Body of pancreas (tissue), 4 donors: ENCODE measurements around the gene CERT1. TPM values are rescaled to one million over a fixed set of nuclear protein-coding genes. Genes with fewer than 3 reads are reported as not detected.

Experiments
- ATAC-seq: fragments of 150-250 bp; one replicate; pipeline ENCODE4 v1.9.1; 2016
- DNase-seq, 4 donors: peaks; one replicate each; pipeline ENCODE4 v3.0.0-alpha.2; 2019
- H3K27ac ChIP-seq, 4 donors: fragments of 200-600 bp; sonication (generic); 1 replicate in 3 of 4; 2 replicates in 1 of 4; pipeline versions ENCODE4 v1.5.1 to v1.6.1; 2016 to 2019; ENCODE audit warnings: mild to moderate bottlenecking in 1 of 4, mixed read lengths in 1 of 4, moderate library complexity in 1 of 4
- H3K27me3 ChIP-seq, 2 donors: fragments of 200-600 bp; sonication (generic); one replicate each; pipeline ENCODE4 v1.6.0; 2016; ENCODE audit warnings: mild to moderate bottlenecking in 1 of 2
- H3K36me3 ChIP-seq, 2 donors: fragments of 200-600 bp; sonication (generic); replicated peaks in 1 of 2; 2 replicates each; pipeline ENCODE4 v1.5.1; 2016; ENCODE audit warnings: low read depth in 2 of 2; ENCODE audit not compliant: insufficient read depth in 1 of 2
- H3K4me1 ChIP-seq: fragments of 200-600 bp; sonication (generic); one replicate; pipeline ENCODE4 v1.6.0; 2016
- H3K4me3 ChIP-seq, 2 donors: fragments of 200-600 bp; sonication (generic); 1 replicate in 1 of 2; 2 replicates in 1 of 2; pipeline ENCODE4 v1.5.1; 2016 to 2019
- H3K9me3 ChIP-seq, 3 donors: fragments of 200-600 bp; sonication (generic); 1 replicate in 2 of 3; 2 replicates in 1 of 3; pipeline ENCODE4 v1.5.1; 2016
- CTCF ChIP-seq, 7 experiments: fragments of 450-650 bp in 4 of 7; fragments of 200-600 bp in 3 of 7; sonication (generic) in 3 of 7; IDR thresholded peaks; one replicate each; pipeline ENCODE4 v1.5.1; 2016 to 2019; ENCODE audit warnings: antibody characterized with exemption in 7 of 7
- POLR2A ChIP-seq, 3 donors: fragments of 450-650 bp; IDR thresholded peaks; one replicate each; pipeline ENCODE4 v1.6.1; 2016; ENCODE audit warnings: antibody characterized with exemption in 3 of 3, mild to moderate bottlenecking in 2 of 3
- WGBS, 2 donors: methylation state at CpG; one replicate each; pipeline ENCODE4 v1.1.5; 2017; 5-methylcytosine and 5-hydroxymethylcytosine counted together
- intact Hi-C: fragments of 100-400 bp; cut with DNase I; formaldehyde crosslinking; loops from one replicate; pipeline ENCODE4 v1.15.1; 2023
- total RNA-seq, 2 donors: library from RNA; depleted of rRNA; stranded (reverse); fragments of >200 nt; gene quantifications; one replicate each; pipeline ENCODE4 v1.1.0, GENCODE V29; 2016

The CERT1 gene
- total RNA-seq, 2 donors from 2014 or later, result 17.8 to 19.5 TPM

GRCh38 chr5:75439276-75439675, 72.2 kb downstream of the CERT1 start:
- no peak for DNase-seq
- H3K27me3 ChIP-seq, result no peaks in the 10 kb centered on the region
- no peaks in the 10 kb centered on the region for H3K9me3 ChIP-seq
- intact Hi-C loops, result no loop called here
- TF ChIP-seq POLR2A (IDR thresholded peaks at IDR 0.05) (no peak), CTCF (IDR thresholded peaks at IDR 0.05) (no peak)
- no peak for ATAC-seq
- H3K27ac ChIP-seq, result no peak overlapping the region
- H3K4me1 ChIP-seq, result no peaks in the 10 kb centered on the region
- WGBS, 2 donors, result 75 to 78% methylated on average over 2 of the region's 2 CpGs
- no peaks in the 10 kb centered on the region for H3K36me3 ChIP-seq
- H3K4me3 ChIP-seq, result no peak overlapping the region

- Histone ChIP-seq H3K27me3 (no peaks in the 10 kb centered on the region), H3K9me3 (no peaks in the 10 kb centered on the region), H3K4me3 (no peak overlapping the region), H3K4me1 (no peaks in the 10 kb centered on the region), H3K27ac (no peak overlapping the region), H3K36me3 (no peaks in the 10 kb centered on the region)
- intact Hi-C loops, result no loop called here
- DNase-seq (no peak), ATAC-seq (no peak)
- WGBS, 2 donors, result 43 to 44% methylated on average over 2 of the region's 2 CpGs
- TF ChIP-seq CTCF (IDR thresholded peaks at IDR 0.05), result peak in 1 of 7 experiments; percentile 8
- TF ChIP-seq POLR2A (IDR thresholded peaks at IDR 0.05), result no peak
Measured at GRCh38 chr5:75438722-75439121, 72.7 kb downstream of the CERT1 start.

- intact Hi-C loops, result no loop called here
- DNase-seq, result no peak
- TF ChIP-seq CTCF (IDR thresholded peaks at IDR 0.05) (no peak), POLR2A (IDR thresholded peaks at IDR 0.05) (no peak)
- H3K36me3 ChIP-seq, result no peaks in the 10 kb centered on the region
- no peaks in the 10 kb centered on the region for H3K4me1 ChIP-seq
- no peak for ATAC-seq
- H3K27me3 ChIP-seq, result no peaks in the 10 kb centered on the region
- no peak overlapping the region for H3K4me3 ChIP-seq
- no peak overlapping the region for H3K27ac ChIP-seq
- H3K9me3 ChIP-seq, result no peaks in the 10 kb centered on the region
Measured at GRCh38 chr5:75435096-75435495, 76.3 kb downstream of the CERT1 start.

- H3K9me3 ChIP-seq, result no peaks in the 10 kb centered on the region
- DNase-seq (no peak), ATAC-seq (no peak)
- no peaks in the 10 kb centered on the region for H3K36me3 ChIP-seq
- no peak for TF ChIP-seq POLR2A (IDR thresholded peaks at IDR 0.05)
- TF ChIP-seq CTCF (IDR thresholded peaks at IDR 0.05), result no peak
- H3K4me3 ChIP-seq, result no peak overlapping the region
- intact Hi-C loops, result no loop called here
- no peaks in the 10 kb centered on the region for H3K27me3 ChIP-seq
- no peaks in the 10 kb centered on the region for H3K4me1 ChIP-seq
- WGBS, 2 donors, result 88 to 95% methylated on average over 3 of the region's 3 CpGs
- no peak overlapping the region for H3K27ac ChIP-seq
Measured at GRCh38 chr5:75433814-75434506, 77.5 kb downstream of the CERT1 start.

GRCh38 chr5:75414241-75414640, 97.2 kb downstream of the CERT1 start:
- TF ChIP-seq CTCF (IDR thresholded peaks at IDR 0.05) (no peak), POLR2A (IDR thresholded peaks at IDR 0.05) (no peak)
- peaks cover 0 to 4% of the 10 kb centered on the region in 2 donors for H3K36me3 ChIP-seq
- WGBS, 2 donors, result 80 to 90% methylated on average over 1 of the region's 1 CpG
- H3K27me3 ChIP-seq, result no peaks in the 10 kb centered on the region
- no peak overlapping the region for H3K27ac ChIP-seq
- H3K9me3 ChIP-seq, result no peaks in the 10 kb centered on the region
- no peak overlapping the region for H3K4me3 ChIP-seq
- H3K4me1 ChIP-seq, result no peaks in the 10 kb centered on the region
- DNase-seq, result no peak
- no peak for ATAC-seq
- intact Hi-C loops, result no loop called here
